ENCODE measurements around the gene KDM2A.

DNA sequence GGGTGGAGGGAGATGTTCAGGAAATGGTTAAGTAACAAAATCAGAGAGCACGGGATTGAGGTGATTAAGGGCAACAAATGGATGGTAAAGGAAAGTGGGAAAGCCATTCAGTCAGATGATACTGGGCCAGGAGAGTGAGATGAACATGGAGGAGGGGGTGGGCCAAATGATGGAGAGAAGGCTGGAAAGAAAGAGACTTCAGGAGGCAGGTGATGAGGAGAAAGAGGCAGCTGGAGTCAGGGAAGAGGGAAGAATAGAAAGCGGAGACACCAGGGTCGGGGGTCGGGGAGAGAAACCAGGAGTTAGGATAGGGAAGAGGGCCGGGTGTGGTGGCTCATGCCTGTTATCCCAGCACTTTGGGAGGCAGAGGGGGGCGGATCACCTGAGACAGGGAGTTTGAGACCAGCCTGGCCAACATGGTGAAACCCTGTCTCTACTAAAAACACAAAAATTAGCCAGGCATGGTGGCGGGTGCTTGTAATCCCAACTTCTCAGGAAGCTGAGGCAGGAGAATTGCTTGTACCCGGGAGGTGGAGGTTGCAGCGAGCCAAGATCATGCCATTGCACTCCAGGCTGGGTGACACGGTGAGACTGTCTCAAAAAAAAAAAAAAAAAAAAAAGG lies 4.7 kb upstream of the KDM2A start:
- TF ChIP-seq CTCF (IDR thresholded peaks at IDR 0.05) (no peak), POLR2AphosphoS5 (IDR thresholded peaks at IDR 0.05) (no peak), POLR2A (IDR thresholded peaks at IDR 0.05) (no peak)
